ENCODE results near the gene PGA5. TPM values are rescaled to one million over a fixed set of nuclear protein-coding genes. Genes with fewer than 3 reads are reported as not detected.
"Not testable (repeated sequence)": the region's sequence is repeated elsewhere in the genome, so short reads cannot be mapped to it uniquely, and the experiment has no call there.

Gene PGA5
- total RNA-seq, 1 donor from 2014 or later: not detected

- ATAC-seq (ENCODE audit: low read depth); H3K9me3 Mint-ChIP-seq; H3K27ac Mint-ChIP-seq; H3K4me1 Mint-ChIP-seq; H3K27me3 Mint-ChIP-seq; H3K4me3 Mint-ChIP-seq; DNase-seq; intact Hi-C loops (cut with micrococcal nuclease); CTCF ChIA-PET; H3K36me3 Mint-ChIP-seq (ENCODE audit: low read depth); POLR2A ChIA-PET: not testable (repeated sequence)
Observed at GRCh38 chr11:61240288-61240687, 687 bp upstream of the PGA5 start.

- H3K9me3 Mint-ChIP-seq; H3K27ac Mint-ChIP-seq; DNase-seq; H3K27me3 Mint-ChIP-seq; POLR2A ChIA-PET; H3K4me3 Mint-ChIP-seq; intact Hi-C loops (cut with micrococcal nuclease); CTCF ChIA-PET; ATAC-seq (ENCODE audit: low read depth); H3K4me1 Mint-ChIP-seq; H3K36me3 Mint-ChIP-seq (ENCODE audit: low read depth): not testable (repeated sequence)
Observed at GRCh38 chr11:61241526-61241925, 551 bp downstream of the PGA5 start.

DNA sequence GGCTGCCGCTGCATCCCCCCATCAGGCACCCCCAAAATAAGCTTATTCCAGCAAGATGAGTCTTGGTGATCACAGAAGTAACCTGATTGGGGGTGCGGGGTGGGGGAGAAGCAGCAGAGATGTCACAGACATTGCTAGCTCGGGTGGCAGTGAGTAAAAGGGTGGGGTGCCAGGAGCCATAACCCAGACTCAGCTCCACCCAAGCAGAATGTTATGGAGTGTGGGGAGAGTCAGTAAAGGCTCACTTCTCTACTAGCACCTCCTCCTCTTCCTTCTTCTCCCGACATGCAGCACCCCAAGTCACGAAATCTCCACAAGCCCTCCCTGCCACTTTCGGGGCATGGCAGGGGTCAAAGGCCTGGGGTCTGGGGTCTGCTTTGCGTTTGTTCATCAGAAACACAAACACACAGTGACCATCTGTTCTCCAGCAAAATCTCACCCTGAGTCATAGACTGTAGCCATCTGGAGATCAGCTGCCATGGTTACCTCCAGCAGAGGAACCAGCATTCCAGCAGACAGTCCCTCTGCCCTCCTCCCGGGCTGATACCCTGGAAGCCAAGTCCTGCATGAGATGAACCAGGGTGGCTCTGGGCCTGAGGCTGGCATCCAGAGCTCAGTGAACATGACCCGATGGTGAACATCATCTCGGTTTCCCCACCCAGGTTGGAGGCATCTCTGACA is 4.4 kb downstream of the PGA5 start:
- H3K4me3 Mint-ChIP-seq; ATAC-seq (ENCODE audit: low read depth); H3K4me1 Mint-ChIP-seq; DNase-seq; intact Hi-C loops (cut with micrococcal nuclease); CTCF ChIA-PET; H3K27ac Mint-ChIP-seq; H3K9me3 Mint-ChIP-seq; POLR2A ChIA-PET; H3K27me3 Mint-ChIP-seq; H3K36me3 Mint-ChIP-seq (ENCODE audit: low read depth): not testable (repeated sequence)

GRCh38 chr11:61248071-61248470 is 7.1 kb downstream of the PGA5 start:
- H3K36me3 Mint-ChIP-seq (ENCODE audit: low read depth); CTCF ChIA-PET; intact Hi-C loops (cut with micrococcal nuclease); POLR2A ChIA-PET; H3K27me3 Mint-ChIP-seq; ATAC-seq (ENCODE audit: low read depth); H3K4me1 Mint-ChIP-seq; DNase-seq; H3K4me3 Mint-ChIP-seq; H3K27ac Mint-ChIP-seq; H3K9me3 Mint-ChIP-seq: not testable (repeated sequence)

DNA sequence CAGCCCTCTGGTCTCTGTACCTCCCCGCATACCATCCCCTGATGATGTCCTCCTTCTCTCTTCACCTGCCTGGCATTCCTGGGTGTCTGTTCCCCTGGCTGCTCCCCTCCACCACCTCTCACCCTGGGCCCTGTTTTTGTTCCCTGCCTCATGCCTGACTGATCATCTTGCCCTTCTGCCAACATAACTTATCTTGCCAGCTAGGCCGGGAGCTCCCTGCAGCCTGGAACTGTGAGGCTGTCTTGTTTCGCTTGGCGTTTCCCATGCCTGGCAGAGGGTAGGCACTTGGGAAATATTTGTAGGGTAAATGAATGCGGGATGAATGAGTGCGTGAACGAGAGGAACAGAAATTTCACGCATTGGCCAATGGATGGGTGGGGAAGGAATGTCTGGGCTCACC is 8.2 kb downstream of the PGA5 start:
- CTCF ChIA-PET; H3K36me3 Mint-ChIP-seq (ENCODE audit: low read depth); POLR2A ChIA-PET; H3K4me1 Mint-ChIP-seq; H3K9me3 Mint-ChIP-seq; ATAC-seq (ENCODE audit: low read depth); H3K4me3 Mint-ChIP-seq; H3K27me3 Mint-ChIP-seq; H3K27ac Mint-ChIP-seq; intact Hi-C loops (cut with micrococcal nuclease); DNase-seq: not testable (repeated sequence)

DNA sequence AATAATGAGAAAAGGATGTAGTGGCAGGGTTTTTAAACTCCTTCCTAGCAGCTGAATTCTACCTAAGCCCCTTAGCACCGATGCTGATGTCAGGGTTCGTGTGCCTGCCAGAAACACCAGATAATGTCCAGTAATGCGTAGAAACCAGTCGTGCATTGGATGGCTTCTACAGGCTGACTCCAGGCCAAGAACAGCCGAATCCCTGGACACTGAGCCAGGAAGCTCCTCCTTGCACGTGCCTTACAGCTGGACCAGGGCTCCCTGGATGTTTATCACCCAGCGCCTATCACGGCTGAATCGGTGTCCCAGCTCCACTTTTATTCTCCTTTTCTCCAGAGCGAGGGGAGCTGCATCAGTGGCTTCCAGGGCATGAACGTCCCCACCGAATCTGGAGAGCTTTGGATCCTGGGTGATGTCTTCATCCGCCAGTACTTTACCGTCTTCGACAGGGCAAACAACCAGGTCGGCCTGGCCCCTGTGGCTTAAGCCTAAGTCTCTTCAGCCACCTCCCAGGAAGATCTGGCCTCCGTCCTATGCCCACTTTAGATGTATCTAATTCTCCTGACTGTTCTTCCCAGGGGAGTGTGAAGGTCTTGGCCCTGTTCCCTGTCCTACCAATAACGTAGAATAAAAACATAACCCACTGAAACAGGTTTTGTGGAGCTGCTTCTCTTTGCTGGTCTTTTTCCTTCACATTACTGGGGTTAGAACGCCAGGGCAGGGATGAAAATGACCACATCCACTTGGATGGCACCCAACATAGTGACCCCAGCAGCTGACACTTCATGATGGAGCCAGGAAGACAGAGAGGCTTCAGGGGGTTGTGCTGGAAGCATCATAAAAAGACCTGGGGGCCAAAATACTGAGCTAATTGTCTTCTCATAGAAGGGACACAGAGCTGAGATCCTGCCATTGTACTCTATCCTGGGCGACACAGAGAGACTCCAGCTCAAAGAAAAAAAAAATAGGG is 10.1 kb downstream of the PGA5 start:
- ATAC-seq (ENCODE audit: low read depth); intact Hi-C loops (cut with micrococcal nuclease); H3K9me3 Mint-ChIP-seq; DNase-seq; POLR2A ChIA-PET; CTCF ChIA-PET; H3K4me3 Mint-ChIP-seq; H3K27ac Mint-ChIP-seq; H3K4me1 Mint-ChIP-seq; H3K27me3 Mint-ChIP-seq; H3K36me3 Mint-ChIP-seq (ENCODE audit: low read depth): not testable (repeated sequence)

- H3K4me1 Mint-ChIP-seq; CTCF ChIA-PET; DNase-seq; H3K27ac Mint-ChIP-seq; intact Hi-C loops (cut with micrococcal nuclease); POLR2A ChIA-PET; H3K36me3 Mint-ChIP-seq (ENCODE audit: low read depth); H3K4me3 Mint-ChIP-seq; H3K27me3 Mint-ChIP-seq; H3K9me3 Mint-ChIP-seq; ATAC-seq (ENCODE audit: low read depth): not testable (repeated sequence)
Observed at GRCh38 chr11:61252332-61252731, 11.4 kb downstream of the PGA5 start.

DNA sequence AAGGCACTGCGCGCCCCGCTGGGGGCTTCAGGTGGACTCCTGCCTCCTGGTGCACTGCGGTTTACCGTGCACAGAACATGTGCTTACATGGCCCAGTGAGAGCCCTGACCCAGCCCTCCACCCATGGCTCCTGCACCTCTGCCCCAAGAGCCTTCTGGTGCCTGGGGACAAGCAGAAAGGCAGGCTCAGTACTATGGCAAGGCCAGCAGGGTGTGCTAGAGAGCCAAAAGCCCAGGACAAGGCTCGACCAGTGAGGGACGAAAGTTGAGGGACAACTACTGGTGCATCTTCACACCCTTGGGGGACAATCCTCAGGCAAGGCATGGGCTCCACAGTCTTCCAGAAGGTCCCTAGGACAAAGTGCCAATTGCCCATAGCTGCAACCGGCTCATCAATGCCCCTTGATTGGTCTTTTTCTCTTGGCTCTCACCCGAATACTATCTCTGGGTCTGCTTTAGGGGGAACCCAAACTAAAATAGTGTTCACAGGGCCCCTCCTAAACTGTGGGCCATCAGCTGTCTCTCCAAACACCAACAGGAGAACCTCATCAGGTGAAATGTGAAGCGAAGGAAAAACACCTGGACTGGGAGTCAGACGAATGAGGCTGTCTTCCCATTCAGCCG is 13.5 kb downstream of the PGA5 start:
- no peaks in the 10 kb centered on the region for H3K4me1 Mint-ChIP-seq
- H3K9me3 Mint-ChIP-seq: no peaks in the 10 kb centered on the region
- intact Hi-C loops (cut with micrococcal nuclease): loop anchor here (1.0 kb wide), 1 partner anchor 139 kb away; no protein-coding TSS in a partner anchor
- TF ChIP-seq, protein P1, sequence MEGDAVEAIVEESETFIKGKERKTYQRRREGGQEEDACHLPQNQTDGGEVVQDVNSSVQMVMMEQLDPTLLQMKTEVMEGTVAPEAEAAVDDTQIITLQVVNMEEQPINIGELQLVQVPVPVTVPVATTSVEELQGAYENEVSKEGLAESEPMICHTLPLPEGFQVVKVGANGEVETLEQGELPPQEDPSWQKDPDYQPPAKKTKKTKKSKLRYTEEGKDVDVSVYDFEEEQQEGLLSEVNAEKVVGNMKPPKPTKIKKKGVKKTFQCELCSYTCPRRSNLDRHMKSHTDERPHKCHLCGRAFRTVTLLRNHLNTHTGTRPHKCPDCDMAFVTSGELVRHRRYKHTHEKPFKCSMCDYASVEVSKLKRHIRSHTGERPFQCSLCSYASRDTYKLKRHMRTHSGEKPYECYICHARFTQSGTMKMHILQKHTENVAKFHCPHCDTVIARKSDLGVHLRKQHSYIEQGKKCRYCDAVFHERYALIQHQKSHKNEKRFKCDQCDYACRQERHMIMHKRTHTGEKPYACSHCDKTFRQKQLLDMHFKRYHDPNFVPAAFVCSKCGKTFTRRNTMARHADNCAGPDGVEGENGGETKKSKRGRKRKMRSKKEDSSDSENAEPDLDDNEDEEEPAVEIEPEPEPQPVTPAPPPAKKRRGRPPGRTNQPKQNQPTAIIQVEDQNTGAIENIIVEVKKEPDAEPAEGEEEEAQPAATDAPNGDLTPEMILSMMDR (IDR thresholded peaks at IDR 0.05): no peak
- no peak overlapping the region for H3K27ac Mint-ChIP-seq
- H3K36me3 Mint-ChIP-seq (ENCODE audit: low read depth): no peaks in the 10 kb centered on the region
- H3K4me3 Mint-ChIP-seq: no peak overlapping the region
- POLR2A ChIA-PET: no interaction called here
- CTCF ChIA-PET: interaction anchor here (1.6 to 3.0 kb wide), 6 partner anchors 40 to 263 kb away, joined by 4 to 16 read pairs (median 9); partner anchors contain the start of genes TMEM216 and VWCE
- DNase-seq (peak; percentile 49), ATAC-seq (ENCODE audit: low read depth) (peak; percentile 93)
- H3K27me3 Mint-ChIP-seq: no peaks in the 10 kb centered on the region
